KMS-11 (cell line): ENCODE measurements around the gene NCOR2.

Source experiments
- H2AFZ ChIP-seq: fragments of 200-600 bp; sonication (generic); 2 replicates; pipeline ENCODE4 v1.6.1; 2016; ENCODE audit warnings: antibody characterized with exemption, mixed run types, low read depth
- H3K27ac ChIP-seq: fragments of 200-600 bp; sonication (generic); 2 replicates; pipeline ENCODE4 v1.6.1; 2016; ENCODE audit warnings: mild to moderate bottlenecking, mixed run types
- H3K27me3 ChIP-seq: fragments of 200-600 bp; sonication (generic); 2 replicates; pipeline ENCODE4 v1.6.1; 2017; ENCODE audit warnings: mild to moderate bottlenecking, low read depth, mixed run types, moderate library complexity; ENCODE audit not compliant: insufficient read depth
- H3K36me3 ChIP-seq: fragments of 200-600 bp; sonication (generic); 2 replicates; pipeline ENCODE4 v1.6.1; 2017; ENCODE audit warnings: mild to moderate bottlenecking, mixed run types; ENCODE audit not compliant: insufficient read depth
- H3K4me1 ChIP-seq: fragments of 200-600 bp; sonication (generic); 2 replicates; pipeline ENCODE4 v1.6.1; 2016; ENCODE audit warnings: mild to moderate bottlenecking, low read depth, mixed run types; ENCODE audit not compliant: poor library complexity, severe bottlenecking
- H3K4me2 ChIP-seq: fragments of 200-600 bp; sonication (generic); 2 replicates; pipeline ENCODE4 v1.7.0; 2016; ENCODE audit warnings: mild to moderate bottlenecking, mixed run types
- H3K4me3 ChIP-seq: fragments of 200-600 bp; sonication (generic); IDR thresholded peaks from 2 replicates; pipeline ENCODE4 v1.6.1; 2017; ENCODE audit warnings: low read depth, low read length, mixed read lengths; ENCODE audit not compliant: insufficient read depth
- H3K79me2 ChIP-seq: fragments of 200-600 bp; sonication (generic); 2 replicates; pipeline ENCODE4 v1.6.1; 2016; ENCODE audit warnings: low read depth, mixed run types; ENCODE audit not compliant: insufficient read depth
- H3K9ac ChIP-seq: fragments of 200-600 bp; sonication (generic); 2 replicates; pipeline ENCODE4 v1.6.1; 2016; ENCODE audit warnings: mild to moderate bottlenecking, mixed run types
- H4K20me1 ChIP-seq: fragments of 200-600 bp; sonication (generic); 2 replicates; pipeline ENCODE4 v1.6.1; 2016; ENCODE audit warnings: mild to moderate bottlenecking, mixed run types; ENCODE audit not compliant: insufficient read depth
- TF ChIP-seq, protein P1 (sequence below): fragments of 200-600 bp; sonication (generic); conservative IDR thresholded peaks from 2 replicates; pipeline ENCODE4 v1.6.1; 2017; ENCODE audit warnings: low read depth, mild to moderate bottlenecking, antibody characterized with exemption, low read length, moderate library complexity, mixed read lengths

NCOR2 gene

GRCh38 chr12:124533456-124533855 lies 34.0 kb downstream of the NCOR2 start:
- Histone ChIP-seq H3K36me3 (no peaks in the 10 kb centered on the region), H3K4me1 (peaks cover 5% of the 10 kb centered on the region), H4K20me1 (no peaks in the 10 kb centered on the region), H2AFZ (no peak overlapping the region), H3K79me2 (peaks cover 27% of the 10 kb centered on the region; the same call in 1 of the 2 replicates), H3K4me2 (no peak overlapping the region), H3K4me3 (no peak overlapping the region), H3K27me3 (no peaks in the 10 kb centered on the region), H3K9ac (no peak overlapping the region), H3K27ac (no peak overlapping the region)
- TF ChIP-seq, protein P1, sequence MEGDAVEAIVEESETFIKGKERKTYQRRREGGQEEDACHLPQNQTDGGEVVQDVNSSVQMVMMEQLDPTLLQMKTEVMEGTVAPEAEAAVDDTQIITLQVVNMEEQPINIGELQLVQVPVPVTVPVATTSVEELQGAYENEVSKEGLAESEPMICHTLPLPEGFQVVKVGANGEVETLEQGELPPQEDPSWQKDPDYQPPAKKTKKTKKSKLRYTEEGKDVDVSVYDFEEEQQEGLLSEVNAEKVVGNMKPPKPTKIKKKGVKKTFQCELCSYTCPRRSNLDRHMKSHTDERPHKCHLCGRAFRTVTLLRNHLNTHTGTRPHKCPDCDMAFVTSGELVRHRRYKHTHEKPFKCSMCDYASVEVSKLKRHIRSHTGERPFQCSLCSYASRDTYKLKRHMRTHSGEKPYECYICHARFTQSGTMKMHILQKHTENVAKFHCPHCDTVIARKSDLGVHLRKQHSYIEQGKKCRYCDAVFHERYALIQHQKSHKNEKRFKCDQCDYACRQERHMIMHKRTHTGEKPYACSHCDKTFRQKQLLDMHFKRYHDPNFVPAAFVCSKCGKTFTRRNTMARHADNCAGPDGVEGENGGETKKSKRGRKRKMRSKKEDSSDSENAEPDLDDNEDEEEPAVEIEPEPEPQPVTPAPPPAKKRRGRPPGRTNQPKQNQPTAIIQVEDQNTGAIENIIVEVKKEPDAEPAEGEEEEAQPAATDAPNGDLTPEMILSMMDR, result no peak

DNA sequence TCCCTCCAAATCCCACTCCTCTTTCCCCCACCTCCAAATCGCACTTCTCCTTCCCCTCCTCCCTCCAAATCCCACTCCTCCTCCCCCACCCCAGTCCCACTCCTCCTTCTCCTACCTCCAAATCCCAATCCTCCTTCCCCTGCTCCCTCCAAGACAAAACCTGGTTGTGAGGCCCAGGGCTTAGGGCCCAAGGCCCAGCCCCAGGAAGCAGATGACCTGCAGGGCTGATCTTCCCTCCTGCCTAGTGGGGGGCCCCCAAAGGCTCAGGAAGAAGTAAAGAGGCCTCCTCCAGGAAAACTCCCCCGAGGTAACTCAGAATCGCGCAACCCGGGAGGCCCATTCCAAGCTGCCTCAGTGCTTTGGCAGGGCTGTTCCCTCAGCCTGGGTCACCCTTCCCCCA lies 34.4 kb downstream of the NCOR2 start:
- Histone ChIP-seq H3K4me1 (peaks cover under 1% of the 10 kb centered on the region), H3K4me2 (no peak overlapping the region), H3K27me3 (no peaks in the 10 kb centered on the region), H3K79me2 (peaks cover 27% of the 10 kb centered on the region; the same call in 1 of the 2 replicates), H3K9ac (no peak overlapping the region), H2AFZ (no peak overlapping the region), H3K36me3 (no peaks in the 10 kb centered on the region), H3K27ac (no peak overlapping the region), H4K20me1 (no peaks in the 10 kb centered on the region), H3K4me3 (no peak overlapping the region)
- TF ChIP-seq, protein P1, result no peak

GRCh38 chr12:124532331-124532750 lies 35.1 kb downstream of the NCOR2 start:
- Histone ChIP-seq H4K20me1 (no peaks in the 10 kb centered on the region), H3K36me3 (no peaks in the 10 kb centered on the region), H3K4me2 (no peak overlapping the region), H3K27ac (no peak overlapping the region), H3K4me3 (no peak overlapping the region), H3K27me3 (no peaks in the 10 kb centered on the region), H3K4me1 (no peaks in the 10 kb centered on the region), H2AFZ (no peak overlapping the region), H3K9ac (no peak overlapping the region), H3K79me2 (peaks cover 21% of the 10 kb centered on the region; the same call in 1 of the 2 replicates)
- TF ChIP-seq, protein P1, result no peak

DNA sequence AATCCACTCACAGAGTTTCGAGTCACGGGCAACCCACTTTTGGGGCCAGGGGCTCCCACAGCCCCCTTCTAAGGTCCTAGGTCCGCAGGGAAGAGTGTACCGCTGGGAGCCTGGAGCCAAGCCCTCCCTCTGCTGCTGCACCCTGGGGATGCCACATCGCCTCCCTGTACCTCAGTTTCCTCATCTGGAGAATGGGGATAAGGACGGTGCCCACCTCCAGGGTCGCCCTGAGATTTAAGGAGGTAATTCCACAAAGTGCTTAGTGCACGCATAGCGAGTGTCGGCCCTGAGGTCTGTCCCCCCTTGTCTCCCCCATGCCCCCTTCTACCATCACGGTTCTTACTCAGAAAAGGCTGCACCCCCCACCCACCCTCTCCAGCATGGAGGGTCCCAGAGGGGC lies 35.5 kb downstream of the NCOR2 start:
- Histone ChIP-seq H3K27ac (no peak overlapping the region), H3K4me2 (no peak overlapping the region), H2AFZ (no peak overlapping the region), H3K9ac (no peak overlapping the region), H3K4me3 (no peak overlapping the region), H4K20me1 (no peaks in the 10 kb centered on the region), H3K27me3 (no peaks in the 10 kb centered on the region), H3K36me3 (no peaks in the 10 kb centered on the region), H3K79me2 (peaks cover 16% of the 10 kb centered on the region; the same call in 1 of the 2 replicates), H3K4me1 (no peaks in the 10 kb centered on the region)
- TF ChIP-seq, protein P1, result no peak
